ENCODE data around the gene GRAMD1B. TPM values are rescaled to one million over a fixed set of nuclear protein-coding genes. Genes with fewer than 3 reads are reported as not detected.
"Not testable (repeated sequence)": the region's sequence is repeated elsewhere in the genome, so short reads cannot be mapped to it uniquely, and the experiment has no call there.

GRAMD1B gene
- total RNA-seq, 2 donors from 2014 or later = 28.8 to 39.6 TPM

DNA sequence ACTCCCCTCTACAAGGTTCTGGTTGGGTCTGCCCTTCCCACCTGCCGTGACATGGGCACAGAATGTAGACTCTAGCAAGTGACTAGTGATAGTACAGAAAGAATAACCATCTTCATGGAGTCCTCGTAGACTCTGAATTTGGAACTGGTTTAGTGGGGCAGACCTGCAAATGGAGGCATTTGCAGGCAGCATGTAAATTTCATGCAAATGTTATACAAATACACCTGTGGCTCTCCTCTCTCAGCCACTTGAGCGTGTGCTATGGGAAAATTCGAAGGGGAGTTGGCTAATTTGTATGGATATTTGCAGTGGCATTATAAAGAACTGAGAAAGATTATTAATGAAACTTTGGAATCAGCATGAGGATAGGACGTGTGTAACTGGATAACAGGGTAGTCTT, 139.3 kb downstream of the GRAMD1B start:
- Histone ChIP-seq H3K4me3 (ENCODE audit: low read length) (no peak overlapping the region), H3K9me3 (ENCODE audit: control insufficient read depth, low read length) (no peaks in the 10 kb centered on the region), H3K27me3 (ENCODE audit: control insufficient read depth, insufficient read depth, low read length, poor library complexity, severe bottlenecking) (no peaks in the 10 kb centered on the region), H3K4me1 (ENCODE audit: control insufficient read depth, insufficient read depth, low read length) (no peaks in the 10 kb centered on the region), H3K36me3 (ENCODE audit: control insufficient read depth, insufficient read depth, low read length) (peaks cover 4% of the 10 kb centered on the region), H3K9ac (ENCODE audit: extremely low read depth, low read length, poor library complexity, severe bottlenecking) (no peak overlapping the region), H3K27ac (ENCODE audit: low read depth, low read length) (no peak overlapping the region)
- no peaks in the 10 kb centered on the region for H3K9me3 Mint-ChIP-seq
- H3K4me1 Mint-ChIP-seq = peaks cover 20% of the 10 kb centered on the region
- no peak overlapping the region for H3K4me3 Mint-ChIP-seq
- H3K36me3 Mint-ChIP-seq (ENCODE audit: low read depth) = no peaks in the 10 kb centered on the region
- TF ChIP-seq, protein P1, sequence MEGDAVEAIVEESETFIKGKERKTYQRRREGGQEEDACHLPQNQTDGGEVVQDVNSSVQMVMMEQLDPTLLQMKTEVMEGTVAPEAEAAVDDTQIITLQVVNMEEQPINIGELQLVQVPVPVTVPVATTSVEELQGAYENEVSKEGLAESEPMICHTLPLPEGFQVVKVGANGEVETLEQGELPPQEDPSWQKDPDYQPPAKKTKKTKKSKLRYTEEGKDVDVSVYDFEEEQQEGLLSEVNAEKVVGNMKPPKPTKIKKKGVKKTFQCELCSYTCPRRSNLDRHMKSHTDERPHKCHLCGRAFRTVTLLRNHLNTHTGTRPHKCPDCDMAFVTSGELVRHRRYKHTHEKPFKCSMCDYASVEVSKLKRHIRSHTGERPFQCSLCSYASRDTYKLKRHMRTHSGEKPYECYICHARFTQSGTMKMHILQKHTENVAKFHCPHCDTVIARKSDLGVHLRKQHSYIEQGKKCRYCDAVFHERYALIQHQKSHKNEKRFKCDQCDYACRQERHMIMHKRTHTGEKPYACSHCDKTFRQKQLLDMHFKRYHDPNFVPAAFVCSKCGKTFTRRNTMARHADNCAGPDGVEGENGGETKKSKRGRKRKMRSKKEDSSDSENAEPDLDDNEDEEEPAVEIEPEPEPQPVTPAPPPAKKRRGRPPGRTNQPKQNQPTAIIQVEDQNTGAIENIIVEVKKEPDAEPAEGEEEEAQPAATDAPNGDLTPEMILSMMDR (conservative IDR thresholded peaks at IDR 0.05) = no peak
- H3K27me3 Mint-ChIP-seq (ENCODE audit: insufficient read depth) = no peaks in the 10 kb centered on the region
- no peak for DNase-seq
- 91 to 94% methylated on average over 4 to 5 of the region's 5 CpGs for WGBS, 2 experiments (ENCODE audit: insufficient coverage in 1 of 2, insufficient read length in 1 of 2)
- no peak overlapping the region for H3K27ac Mint-ChIP-seq

DNA sequence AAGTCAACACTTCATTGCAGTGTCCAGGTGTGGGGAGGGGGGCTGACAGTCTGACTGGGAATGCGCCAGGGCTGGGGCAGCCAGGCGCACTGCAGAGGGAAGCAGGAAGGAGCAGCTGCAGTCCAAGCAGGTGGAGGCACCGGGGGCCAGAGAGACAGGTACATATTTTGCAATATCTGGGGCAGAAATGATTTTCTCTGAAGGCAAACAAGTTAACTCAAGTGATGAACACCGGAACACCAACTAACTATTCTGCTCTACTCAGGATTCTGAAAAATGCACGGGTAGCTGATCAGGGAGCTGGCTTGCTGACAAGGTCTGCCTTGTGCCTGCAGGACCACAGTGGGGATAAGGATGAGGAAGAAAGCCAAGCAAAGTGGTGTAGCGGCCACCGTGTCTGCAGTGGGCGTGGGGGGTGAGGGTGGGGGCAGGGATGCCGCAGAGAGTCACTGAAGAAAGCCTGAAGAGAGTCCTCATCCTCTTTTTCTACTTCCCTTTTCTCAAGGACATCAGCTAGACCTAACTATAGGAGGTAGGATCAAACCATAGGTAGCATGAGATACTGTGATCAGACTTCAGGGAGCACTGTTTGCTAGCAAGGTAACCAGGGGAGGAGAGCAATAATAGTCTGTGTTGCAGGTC, 141.0 kb downstream of the GRAMD1B start:
- Mint-ChIP-seq H3K27ac (peak overlapping the region; percentile 37), H3K4me1 (peaks cover 16% of the 10 kb centered on the region)

DNA sequence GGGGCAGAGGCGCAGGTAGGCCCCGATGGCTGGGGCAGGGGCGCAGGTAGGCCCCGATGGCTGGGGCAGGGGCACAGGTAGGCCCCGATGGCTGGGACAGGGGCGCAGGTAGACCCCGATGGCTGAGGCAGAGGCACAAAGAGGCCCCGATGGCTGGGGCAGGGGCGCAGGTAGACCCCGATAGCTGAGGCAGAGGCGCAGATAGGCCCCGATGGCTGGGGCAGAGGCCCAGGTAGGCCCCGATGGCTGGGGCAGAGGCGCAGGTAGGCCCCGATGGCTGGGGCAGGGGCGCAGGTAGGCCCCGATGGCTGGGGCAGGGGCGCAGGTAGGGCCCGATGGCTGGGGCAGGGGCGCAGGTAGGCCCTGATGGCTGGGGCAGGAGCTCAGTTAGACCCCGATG, 142.7 kb downstream of the GRAMD1B start:
- not testable (repeated sequence) for DNase-seq; H3K36me3 Mint-ChIP-seq (ENCODE audit: low read depth); H3K27me3 Mint-ChIP-seq (ENCODE audit: insufficient read depth); H3K27ac ChIP-seq (ENCODE audit: low read depth, low read length); H3K4me3 Mint-ChIP-seq; H3K27ac Mint-ChIP-seq; H3K36me3 ChIP-seq (ENCODE audit: control insufficient read depth, insufficient read depth, low read length); H3K9ac ChIP-seq (ENCODE audit: extremely low read depth, low read length, poor library complexity, severe bottlenecking); H3K27me3 ChIP-seq (ENCODE audit: control insufficient read depth, insufficient read depth, low read length, poor library complexity, severe bottlenecking); H3K4me3 ChIP-seq (ENCODE audit: low read length); H3K4me1 ChIP-seq (ENCODE audit: control insufficient read depth, insufficient read depth, low read length); H3K9me3 ChIP-seq (ENCODE audit: control insufficient read depth, low read length); H3K9me3 Mint-ChIP-seq
- H3K4me1 Mint-ChIP-seq = peaks cover 12% of the 10 kb centered on the region
- 94 to 98% methylated on average over 13 to 21 of the region's 21 CpGs for WGBS, 2 experiments (ENCODE audit: insufficient coverage in 1 of 2, insufficient read length in 1 of 2)

More for the DNA sequence above, 141.0 kb downstream of the GRAMD1B start:
- WGBS, 2 experiments (ENCODE audit: insufficient coverage in 1 of 2, insufficient read length in 1 of 2) = 93% methylated on average over 4 to 8 of the region's 9 CpGs
- Mint-ChIP-seq H3K4me3 (no peak overlapping the region), H3K9me3 (no peaks in the 10 kb centered on the region), H3K36me3 (ENCODE audit: low read depth) (no peaks in the 10 kb centered on the region), H3K27me3 (ENCODE audit: insufficient read depth) (no peaks in the 10 kb centered on the region)
- H3K4me3 ChIP-seq (ENCODE audit: low read length) = no peak overlapping the region
- no peaks in the 10 kb centered on the region for H3K27me3 ChIP-seq (ENCODE audit: control insufficient read depth, insufficient read depth, low read length, poor library complexity, severe bottlenecking)
- TF ChIP-seq, protein P1 (conservative IDR thresholded peaks at IDR 0.05) = no peak
- H3K9ac ChIP-seq (ENCODE audit: extremely low read depth, low read length, poor library complexity, severe bottlenecking) = no peak overlapping the region
- no peaks in the 10 kb centered on the region for H3K36me3 ChIP-seq (ENCODE audit: control insufficient read depth, insufficient read depth, low read length)
- DNase-seq = no peak
- no peaks in the 10 kb centered on the region for H3K9me3 ChIP-seq (ENCODE audit: control insufficient read depth, low read length)
- H3K27ac ChIP-seq (ENCODE audit: low read depth, low read length) = no peak overlapping the region
- H3K4me1 ChIP-seq (ENCODE audit: control insufficient read depth, insufficient read depth, low read length) = no peaks in the 10 kb centered on the region

DNA sequence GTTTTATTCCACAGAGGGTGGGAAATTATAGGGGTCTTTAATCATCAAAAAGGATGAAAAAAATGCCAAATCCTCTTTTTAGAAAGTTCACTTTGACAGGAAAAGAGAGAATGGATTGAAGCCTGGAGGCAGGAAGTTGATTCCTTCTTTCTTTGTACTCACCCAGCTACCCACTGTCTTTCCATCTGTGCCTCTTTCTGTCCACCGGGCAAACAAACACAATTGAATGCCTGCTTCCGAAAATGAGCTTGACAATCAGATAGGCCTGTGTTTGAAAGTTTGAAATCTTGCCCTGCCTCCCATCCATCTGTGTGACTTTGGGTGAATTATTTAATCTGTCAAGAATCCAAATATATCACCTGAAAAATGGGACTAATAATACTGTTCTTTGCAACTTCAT, 143.2 kb downstream of the GRAMD1B start:
- Mint-ChIP-seq H3K27me3 (ENCODE audit: insufficient read depth) (no peaks in the 10 kb centered on the region), H3K9me3 (no peaks in the 10 kb centered on the region), H3K36me3 (ENCODE audit: low read depth) (peaks cover 2% of the 10 kb centered on the region), H3K4me1 (peaks cover 12% of the 10 kb centered on the region), H3K4me3 (no peak overlapping the region), H3K27ac (no peak overlapping the region)
- TF ChIP-seq, protein P1 (conservative IDR thresholded peaks at IDR 0.05) = no peak
- no peak overlapping the region for H3K4me3 ChIP-seq (ENCODE audit: low read length)
- no peaks in the 10 kb centered on the region for H3K9me3 ChIP-seq (ENCODE audit: control insufficient read depth, low read length)
- no peaks in the 10 kb centered on the region for H3K27me3 ChIP-seq (ENCODE audit: control insufficient read depth, insufficient read depth, low read length, poor library complexity, severe bottlenecking)
- DNase-seq = no peak
- WGBS, 2 experiments (ENCODE audit: insufficient coverage in 1 of 2, insufficient read length in 1 of 2) = 20 to 62% methylated on average over 1 to 2 of the region's 2 CpGs
- no peak overlapping the region for H3K27ac ChIP-seq (ENCODE audit: low read depth, low read length)
- peaks cover 13% of the 10 kb centered on the region for H3K36me3 ChIP-seq (ENCODE audit: control insufficient read depth, insufficient read depth, low read length)
- H3K9ac ChIP-seq (ENCODE audit: extremely low read depth, low read length, poor library complexity, severe bottlenecking) = no peak overlapping the region
- H3K4me1 ChIP-seq (ENCODE audit: control insufficient read depth, insufficient read depth, low read length) = no peaks in the 10 kb centered on the region
